H9 (cell line): ENCODE measurements around the gene TMEM132C. TPM values are rescaled to one million over a fixed set of nuclear protein-coding genes. Genes with fewer than 3 reads are reported as not detected.

ENCODE experiments used
- DNase-seq: peaks from one replicate; pipeline ENCODE4 v3.0.0-alpha.2; 2017
- H2AFZ ChIP-seq: one replicate; pipeline ENCODE4 v1.6.1; 2013; ENCODE audit warnings: mild to moderate bottlenecking, low read length, control low read depth, moderate library complexity
- H2AK5ac ChIP-seq: 2 replicates; pipeline ENCODE4 v1.6.1; 2013; ENCODE audit warnings: low read length, control low read depth, mixed read lengths; ENCODE audit not compliant: insufficient read length
- H2BK120ac ChIP-seq: one replicate; pipeline ENCODE4 v1.6.1; 2013; ENCODE audit warnings: low read depth, mild to moderate bottlenecking, low read length, control low read depth, inconsistent platforms; ENCODE audit not compliant: poor library complexity, severe bottlenecking
- H2BK12ac ChIP-seq: 2 replicates; pipeline ENCODE4 v1.6.1; 2013; ENCODE audit warnings: low read length, control low read depth, mixed read lengths, low read depth; ENCODE audit not compliant: insufficient read length
- H2BK15ac ChIP-seq: 2 replicates; pipeline ENCODE4 v1.6.1; 2013; ENCODE audit warnings: low read depth, low read length, control low read depth
- H2BK20ac ChIP-seq: one replicate; pipeline ENCODE4 v1.6.1; 2013; ENCODE audit warnings: low read depth, mild to moderate bottlenecking, low read length, control low read depth, inconsistent platforms; ENCODE audit not compliant: poor library complexity, severe bottlenecking
- H2BK5ac ChIP-seq: 2 replicates; pipeline ENCODE4 v1.6.1; 2013; ENCODE audit warnings: low read length, control low read depth, mixed read lengths; ENCODE audit not compliant: insufficient read length
- H3K14ac ChIP-seq: 2 replicates; pipeline ENCODE4 v1.6.1; 2013; ENCODE audit warnings: low read length, control low read depth; ENCODE audit not compliant: insufficient read depth
- H3K18ac ChIP-seq: 2 replicates; pipeline ENCODE4 v1.6.1; 2013; ENCODE audit warnings: low read depth, mild to moderate bottlenecking, mixed read lengths, low read length, control low read depth; ENCODE audit not compliant: insufficient read length
- H3K23ac ChIP-seq: 2 replicates; pipeline ENCODE4 v1.6.1; 2013; ENCODE audit warnings: low read length, control low read depth, mixed read lengths, low read depth; ENCODE audit not compliant: insufficient read length
- H3K23me2 ChIP-seq: 2 replicates; pipeline ENCODE4 v1.6.1; 2013; ENCODE audit warnings: low read depth, mild to moderate bottlenecking, mixed read lengths, low read length, control low read depth; ENCODE audit not compliant: insufficient read length, poor library complexity, severe bottlenecking
- H3K27ac ChIP-seq: 2 replicates; pipeline ENCODE4 v1.5.1; 2013; ENCODE audit warnings: low read length, control low read depth, mixed read lengths, low read depth; ENCODE audit not compliant: insufficient read length
- H3K27me3 ChIP-seq: 2 replicates; pipeline ENCODE4 v1.6.1; 2013; ENCODE audit warnings: low read length, control low read depth, inconsistent platforms; ENCODE audit not compliant: insufficient read depth
- H3K4ac ChIP-seq: 2 replicates; pipeline ENCODE4 v1.6.1; 2013; ENCODE audit warnings: low read depth, mild to moderate bottlenecking, control low read depth, inconsistent platforms, low read length, moderate library complexity
- H3K4me1 ChIP-seq: 2 replicates; pipeline ENCODE4 v1.6.1; 2013; ENCODE audit warnings: low read length, control low read depth, inconsistent platforms; ENCODE audit not compliant: insufficient read depth
- H3K4me2 ChIP-seq: 2 replicates; pipeline ENCODE4 v1.6.1; 2013; ENCODE audit warnings: low read length, control low read depth, mixed read lengths; ENCODE audit not compliant: insufficient read length, insufficient read depth
- H3K56ac ChIP-seq: 2 replicates; pipeline ENCODE4 v1.6.1; 2013; ENCODE audit warnings: low read depth, mild to moderate bottlenecking, mixed read lengths, low read length, control low read depth; ENCODE audit not compliant: insufficient read length
- H3K79me1 ChIP-seq: 2 replicates; pipeline ENCODE4 v1.6.1; 2013; ENCODE audit warnings: low read depth, mild to moderate bottlenecking, moderate library complexity, low read length, control low read depth, inconsistent platforms; ENCODE audit not compliant: insufficient read depth, poor library complexity, severe bottlenecking
- H3K79me2 ChIP-seq: 2 replicates; pipeline ENCODE4 v1.6.1; 2013; ENCODE audit warnings: low read length, control low read depth, inconsistent platforms; ENCODE audit not compliant: insufficient read depth
- H3K9ac ChIP-seq: 2 replicates; pipeline ENCODE4 v1.6.1; 2013; ENCODE audit warnings: low read length, control low read depth, mixed read lengths; ENCODE audit not compliant: insufficient read length; ENCODE audit errors: extremely low read depth
- H3K9me3 ChIP-seq: one replicate; pipeline ENCODE4 v1.6.1; 2013; ENCODE audit warnings: low read depth, low read length, inconsistent platforms; ENCODE audit not compliant: control insufficient read depth
- H3T11ph ChIP-seq: one replicate; pipeline ENCODE4 v1.6.1; 2013; ENCODE audit warnings: mild to moderate bottlenecking, low read length, control low read depth, inconsistent platforms
- H4K20me1 ChIP-seq: one replicate; pipeline ENCODE4 v1.6.1; 2013; ENCODE audit not compliant: control insufficient read depth, insufficient read length, insufficient read depth
- H4K5ac ChIP-seq: 2 replicates; pipeline ENCODE4 v1.6.1; 2013; ENCODE audit warnings: low read depth, mild to moderate bottlenecking, mixed read lengths, low read length, control low read depth; ENCODE audit not compliant: insufficient read length
- H4K8ac ChIP-seq: replicated peaks from 2 replicates; pipeline ENCODE4 v1.6.1; 2013; ENCODE audit warnings: low read length, control low read depth, mixed read lengths, low read depth; ENCODE audit not compliant: insufficient read length
- H4K91ac ChIP-seq: 2 replicates; pipeline ENCODE4 v1.6.1; 2013; ENCODE audit warnings: low read depth, mild to moderate bottlenecking, moderate library complexity, mixed read lengths, low read length, control low read depth; ENCODE audit not compliant: insufficient read length
- H3K27ac Mint-ChIP-seq, 3 experiments: 2 replicates in 2 of 3; 3 replicates in 1 of 3; pipeline ENCODE4 v1.8.0; 2020 to 2021; ENCODE audit warnings: mixed read lengths in 3 of 3, mild to moderate bottlenecking in 1 of 3, moderate library complexity in 1 of 3
- H3K27me3 Mint-ChIP-seq: 2 replicates; pipeline ENCODE4 v1.8.0; 2021; ENCODE audit warnings: low read depth, mild to moderate bottlenecking, moderate library complexity, mixed read lengths
- H3K36me3 Mint-ChIP-seq, 3 experiments: 2 replicates in 2 of 3; 3 replicates in 1 of 3; pipeline ENCODE4 v1.8.0; 2020 to 2021; ENCODE audit warnings: low read depth in 3 of 3, mixed read lengths in 3 of 3; ENCODE audit not compliant: insufficient read depth in 1 of 3
- H3K4me1 Mint-ChIP-seq, 2 experiments: 2 replicates each; pipeline ENCODE4 v1.8.0; 2020; ENCODE audit warnings: mixed read lengths in 2 of 2
- H3K4me3 Mint-ChIP-seq, 2 experiments: 2 replicates in 1 of 2; 3 replicates in 1 of 2; pipeline ENCODE4 v1.8.0; 2020 to 2021; ENCODE audit warnings: mild to moderate bottlenecking in 2 of 2, mixed read lengths in 2 of 2, moderate library complexity in 1 of 2
- H3K9me3 Mint-ChIP-seq, 2 experiments: 2 replicates in 1 of 2; 3 replicates in 1 of 2; pipeline ENCODE4 v1.8.0; 2020; ENCODE audit warnings: mild to moderate bottlenecking in 2 of 2, mixed read lengths in 2 of 2, moderate library complexity in 1 of 2
- WGBS: extraction: QIAGEN DNeasy Blood & Tissue Kit; methylation state at CpG from one replicate; pipeline ENCODE4 v1.1.7; 2013; ENCODE audit warnings: missing lambda C conversion rate, low lambda C conversion rate, mixed read lengths; ENCODE audit not compliant: insufficient read length; ENCODE audit errors: extremely low coverage; 5-methylcytosine and 5-hydroxymethylcytosine counted together
- total RNA-seq: library from RNA; stranded (reverse); gene quantifications from 2 replicates; pipeline ENCODE4 v1.2.1, GENCODE V29; 2021
- TF ChIP-seq, protein P1 (sequence below): fragments of 200-600 bp; sonication (generic); conservative IDR thresholded peaks from 3 replicates; pipeline ENCODE4 v1.8.0; 2021; ENCODE audit warnings: antibody characterized with exemption, mild to moderate bottlenecking

The TMEM132C gene
- total RNA-seq, 1 experiment from 2014 or later = 0.22 TPM

DNA sequence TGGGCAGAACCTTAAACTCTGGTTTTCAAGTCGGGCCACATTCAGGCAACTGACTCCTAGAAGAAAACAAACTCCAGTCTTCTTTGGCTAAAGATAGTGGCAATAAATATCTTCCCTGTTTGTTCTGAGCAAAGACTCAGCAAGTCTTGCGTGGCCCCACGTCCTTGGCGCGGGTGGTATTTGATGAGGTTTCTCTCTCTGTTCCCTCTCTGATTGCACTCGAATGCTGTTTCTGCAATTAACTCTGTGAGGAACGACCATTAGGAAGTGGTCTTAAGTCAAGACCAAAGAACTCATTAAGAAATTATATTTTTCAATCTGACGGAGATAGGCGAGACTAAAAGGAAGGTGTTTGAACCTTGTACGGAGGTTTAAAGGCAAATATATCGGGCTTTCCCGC is 177.6 kb downstream of the TMEM132C start:
- H3K23ac ChIP-seq = no peak overlapping the region
- no peaks in the 10 kb centered on the region for H3K23me2 ChIP-seq
- peaks cover 7% of the 10 kb centered on the region for H3K27me3 Mint-ChIP-seq
- H3K4me1 ChIP-seq = no peaks in the 10 kb centered on the region
- no peak overlapping the region for H2AK5ac ChIP-seq
- no peak overlapping the region for H2AFZ ChIP-seq
- no peak for DNase-seq
- H3K79me2 ChIP-seq = no peaks in the 10 kb centered on the region
- no peak overlapping the region for H4K5ac ChIP-seq
- no peak overlapping the region for H4K91ac ChIP-seq
- no peaks in the 10 kb centered on the region for H3K9me3 ChIP-seq
- no peak overlapping the region for H4K8ac ChIP-seq
- H3K27me3 ChIP-seq = no peaks in the 10 kb centered on the region
- H3T11ph ChIP-seq = no peak overlapping the region
- H3K4me1 Mint-ChIP-seq = peaks cover 29 to 42% of the 10 kb centered on the region in 2 experiments
- no peak overlapping the region for H2BK120ac ChIP-seq
- no peak overlapping the region for H3K4me2 ChIP-seq
- no peak overlapping the region for H2BK12ac ChIP-seq
- no peaks in the 10 kb centered on the region for H4K20me1 ChIP-seq
- no peaks in the 10 kb centered on the region; a peak in 1 of 7 replicates for H3K36me3 Mint-ChIP-seq
- no CpG with 5 or more reads among the region's 12 CpGs for WGBS
- H3K4me3 Mint-ChIP-seq = no peak overlapping the region
- H3K18ac ChIP-seq = no peak overlapping the region
- no peak overlapping the region for H2BK15ac ChIP-seq
- H3K27ac ChIP-seq = no peak overlapping the region
- H3K56ac ChIP-seq = no peak overlapping the region
- H3K79me1 ChIP-seq = no peaks in the 10 kb centered on the region
- H2BK5ac ChIP-seq = no peak overlapping the region
- H3K9ac ChIP-seq = no peak overlapping the region
- no peak overlapping the region for H3K27ac Mint-ChIP-seq
- no peak overlapping the region for H3K14ac ChIP-seq
- H2BK20ac ChIP-seq = no peak overlapping the region
- H3K4ac ChIP-seq = no peak overlapping the region
- 0 out of 5 replicates have a peak, but pooled peaks cover 0 to 5% of the 10 kb centered on the region in 2 experiments for H3K9me3 Mint-ChIP-seq
- TF ChIP-seq, protein P1, sequence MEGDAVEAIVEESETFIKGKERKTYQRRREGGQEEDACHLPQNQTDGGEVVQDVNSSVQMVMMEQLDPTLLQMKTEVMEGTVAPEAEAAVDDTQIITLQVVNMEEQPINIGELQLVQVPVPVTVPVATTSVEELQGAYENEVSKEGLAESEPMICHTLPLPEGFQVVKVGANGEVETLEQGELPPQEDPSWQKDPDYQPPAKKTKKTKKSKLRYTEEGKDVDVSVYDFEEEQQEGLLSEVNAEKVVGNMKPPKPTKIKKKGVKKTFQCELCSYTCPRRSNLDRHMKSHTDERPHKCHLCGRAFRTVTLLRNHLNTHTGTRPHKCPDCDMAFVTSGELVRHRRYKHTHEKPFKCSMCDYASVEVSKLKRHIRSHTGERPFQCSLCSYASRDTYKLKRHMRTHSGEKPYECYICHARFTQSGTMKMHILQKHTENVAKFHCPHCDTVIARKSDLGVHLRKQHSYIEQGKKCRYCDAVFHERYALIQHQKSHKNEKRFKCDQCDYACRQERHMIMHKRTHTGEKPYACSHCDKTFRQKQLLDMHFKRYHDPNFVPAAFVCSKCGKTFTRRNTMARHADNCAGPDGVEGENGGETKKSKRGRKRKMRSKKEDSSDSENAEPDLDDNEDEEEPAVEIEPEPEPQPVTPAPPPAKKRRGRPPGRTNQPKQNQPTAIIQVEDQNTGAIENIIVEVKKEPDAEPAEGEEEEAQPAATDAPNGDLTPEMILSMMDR = no peak
